B cell (primary cell): ENCODE measurements around the gene TMEM266. TPM values are rescaled to one million over a fixed set of nuclear protein-coding genes. Genes with fewer than 3 reads are reported as not detected.

Source experiments
- ATAC-seq: fragments of 200-7000 bp; cut with Tn5 transposase; one replicate; pipeline ENCODE4 v1.10.0; 2021; ENCODE audit warnings: low read depth, mild to moderate bottlenecking, moderate number of reproducible peaks, moderate library complexity
- CTCF ChIA-PET: fragments of 350-600 bp; sonication (Branson Sonifier 250); formaldehyde crosslinking; loops from one replicate; lab custom pipeline; 2021; ENCODE audit warnings: antibody characterized with exemption, inconsistent platforms; lab: Charles Lee
- POLR2A ChIA-PET: fragments of 350-600 bp; sonication (Branson Sonifier 250); formaldehyde crosslinking; loops from one replicate; lab custom pipeline; 2021; ENCODE audit warnings: antibody characterized with exemption; lab: Charles Lee
- DNase-seq: peaks from one replicate; pipeline ENCODE4 v3.0.0; 2013
- H2AFZ ChIP-seq: 2 replicates; pipeline ENCODE4 v1.6.1; 2012; ENCODE audit warnings: mild to moderate bottlenecking, low read depth, low read length; ENCODE audit not compliant: insufficient read depth, poor library complexity, severe bottlenecking
- H3K27ac ChIP-seq, 2 donors: 1 replicate in 1 of 2; 2 replicates in 1 of 2; pipeline ENCODE4 v1.5.1; 2012 to 2013; ENCODE audit warnings: low read length in 2 of 2, mild to moderate bottlenecking in 2 of 2, moderate library complexity in 1 of 2
- H3K27me3 ChIP-seq, 4 experiments: fragments of 200-600 bp in 1 of 4; sonication (generic) in 1 of 4; replicated peaks in 1 of 4; 1 replicate in 2 of 4; 2 replicates in 2 of 4; pipeline versions ENCODE4 v1.6.1 to v1.7.0; 2013 to 2016; ENCODE audit warnings: low read length in 3 of 4, mild to moderate bottlenecking in 2 of 4, mixed read lengths in 1 of 4, moderate library complexity in 1 of 4; ENCODE audit not compliant: insufficient read depth in 4 of 4, control insufficient read depth in 3 of 4; ENCODE audit errors: control extremely low read depth in 1 of 4
- H3K36me3 ChIP-seq, 2 experiments: replicated peaks in 1 of 2; 1 replicate in 1 of 2; 2 replicates in 1 of 2; pipeline versions ENCODE4 v1.6.1 to v1.7.1; 2013; ENCODE audit warnings: low read length in 1 of 2; ENCODE audit not compliant: insufficient read depth in 2 of 2, control insufficient read depth in 1 of 2; ENCODE audit errors: control extremely low read depth in 1 of 2, extremely low read depth in 1 of 2
- H3K4me1 ChIP-seq, 2 donors: fragments of 200-600 bp in 1 of 2; sonication (generic) in 1 of 2; 1 replicate in 1 of 2; 2 replicates in 1 of 2; pipeline versions ENCODE4 v1.5.1 to v1.6.1; 2013 to 2017; ENCODE audit warnings: low read length in 2 of 2; ENCODE audit not compliant: control insufficient read depth in 2 of 2, insufficient read depth in 2 of 2
- H3K4me2 ChIP-seq: replicated peaks from 2 replicates; pipeline ENCODE3; 2012; ENCODE audit warnings: mild to moderate bottlenecking, low read depth, low read length; ENCODE audit not compliant: poor library complexity, severe bottlenecking
- H3K4me3 ChIP-seq, 5 experiments: fragments of 200-600 bp in 1 of 5; sonication (generic) in 1 of 5; 1 replicate in 3 of 5; 2 replicates in 2 of 5; pipeline versions ENCODE4 v1.5.1 to v1.7.0; 2011 to 2016; ENCODE audit warnings: low read length in 4 of 5, mild to moderate bottlenecking in 4 of 5, low read depth in 2 of 5, control low read depth in 1 of 5, moderate library complexity in 1 of 5; ENCODE audit not compliant: insufficient read depth in 1 of 5; ENCODE audit errors: control extremely low read depth in 1 of 5, extremely low read depth in 1 of 5
- H3K79me2 ChIP-seq: fragments of 200-600 bp; sonication (generic); one replicate; pipeline ENCODE4 v1.6.0; 2016; ENCODE audit warnings: low read length; ENCODE audit not compliant: control insufficient read depth, insufficient read depth
- H3K9ac ChIP-seq: fragments of 200-600 bp; sonication (generic); 2 replicates; pipeline ENCODE4 v1.6.1; 2017; ENCODE audit warnings: mild to moderate bottlenecking, low read length, moderate library complexity
- H3K9me3 ChIP-seq, 3 donors: one replicate each; pipeline versions ENCODE4 v1.6.1 to v1.7.1; 2013; ENCODE audit warnings: low read length in 2 of 3; ENCODE audit not compliant: control insufficient read depth in 2 of 3, insufficient read depth in 1 of 3; ENCODE audit errors: control extremely low read depth in 1 of 3
- H4K20me1 ChIP-seq: 2 replicates; pipeline ENCODE4 v1.6.0; 2012; ENCODE audit warnings: mild to moderate bottlenecking, low read length; ENCODE audit not compliant: insufficient read depth, control insufficient read depth, poor library complexity, severe bottlenecking
- H3K27ac Mint-ChIP-seq: one replicate; pipeline ENCODE4 v1.8.0; 2021; ENCODE audit warnings: mixed read lengths
- H3K27me3 Mint-ChIP-seq: one replicate; pipeline ENCODE4 v1.8.0; 2021; ENCODE audit warnings: mixed read lengths
- H3K4me1 Mint-ChIP-seq: one replicate; pipeline ENCODE4 v1.8.0; 2021; ENCODE audit warnings: mixed read lengths
- H3K4me3 Mint-ChIP-seq: one replicate; pipeline ENCODE4 v1.8.0; 2021; ENCODE audit warnings: mixed read lengths
- H3K9me3 Mint-ChIP-seq: one replicate; pipeline ENCODE4 v1.8.0; 2022; ENCODE audit warnings: mixed read lengths; ENCODE audit not compliant: insufficient read depth
- CTCF ChIP-seq: fragments of 200-600 bp; IDR thresholded peaks from one replicate; pipeline ENCODE4 v1.8.0; 2022; ENCODE audit warnings: antibody characterized with exemption, mild to moderate bottlenecking
- EZH2 ChIP-seq: IDR thresholded peaks from 2 replicates; pipeline ENCODE4 v1.6.1; 2012; ENCODE audit warnings: borderline replicate concordance, low read depth, mild to moderate bottlenecking, moderate library complexity, low read length; ENCODE audit not compliant: insufficient read depth, poor library complexity, severe bottlenecking
- WGBS: methylation state at CpG from one replicate; pipeline ENCODE4 v1.1.5; 2013; ENCODE audit warnings: missing lambda C conversion rate; ENCODE audit not compliant: insufficient coverage; 5-methylcytosine and 5-hydroxymethylcytosine counted together
- intact Hi-C: fragments of 100-400 bp; cut with micrococcal nuclease; formaldehyde crosslinking; loops from one replicate; pipeline ENCODE4 v1.10.0; 2022
- polyA plus RNA-seq: library from polyadenylated mRNA; depleted of rRNA; stranded (reverse); fragments of >200 nt; gene quantifications from 2 replicates; pipeline ENCODE4 v1.2.3, GENCODE V29; 2012
- total RNA-seq, 2 donors: library from RNA; stranded (reverse); fragments of 120-200 nt in 1 of 2; gene quantifications; 1 replicate in 1 of 2; 2 replicates in 1 of 2; pipeline versions ENCODE4 v1.2.3 to v1.2.4, GENCODE V29; 2013 to 2022

Gene TMEM266
- total and polyA plus RNA-seq, 2 donors (not counting 1 experiment from before 2014, with no cell fraction given): not detected

- no peaks in the 10 kb centered on the region for H3K4me1 Mint-ChIP-seq
- no peak overlapping the region for H2AFZ ChIP-seq
- H3K27ac Mint-ChIP-seq: no peak overlapping the region
- peaks cover 3% of the 10 kb centered on the region for H3K27me3 Mint-ChIP-seq
- no peaks in the 10 kb centered on the region for H3K9me3 Mint-ChIP-seq
- peaks cover 0 to 4% of the 10 kb centered on the region in 2 donors for H3K4me1 ChIP-seq
- peaks cover 0 to 7% (median 2%) of the 10 kb centered on the region in 4 experiments for H3K27me3 ChIP-seq
- no peaks in the 10 kb centered on the region for H3K79me2 ChIP-seq
- H3K36me3 ChIP-seq: no peaks in the 10 kb centered on the region
- no peak overlapping the region for H3K4me2 ChIP-seq
- H3K9me3 ChIP-seq: no peaks in the 10 kb centered on the region
- H4K20me1 ChIP-seq: no peaks in the 10 kb centered on the region
- no peak overlapping the region for H3K9ac ChIP-seq
- H3K4me3 Mint-ChIP-seq: no peak overlapping the region
- no peak for TF ChIP-seq EZH2
- no peak for TF ChIP-seq CTCF
- CTCF ChIA-PET: interaction anchor here (0.7 to 1.2 kb wide), 4 partner anchors 15 to 406 kb away, joined by 3 read pairs; no protein-coding TSS in a partner anchor
- DNase-seq: no peak
- intact Hi-C loops: no loop called here
- POLR2A ChIA-PET: no interaction called here
- no peak for ATAC-seq
- H3K4me3 ChIP-seq: no peak overlapping the region
- H3K27ac ChIP-seq: no peak overlapping the region
- no CpG with 5 or more reads among the region's 2 CpGs for WGBS
These were observed 75.7 kb downstream of the TMEM266 start for GRCh38 chr15:76135516-76135915.

- H4K20me1 ChIP-seq: no peaks in the 10 kb centered on the region
- no peak overlapping the region for H3K4me2 ChIP-seq
- H3K27ac ChIP-seq: no peak overlapping the region
- H3K27me3 ChIP-seq: peaks cover 0 to 7% (median 2%) of the 10 kb centered on the region in 4 experiments
- H3K36me3 ChIP-seq: no peaks in the 10 kb centered on the region
- ChIA-PET POLR2A (no interaction called here), CTCF (interaction anchor here (0.7 to 5.6 kb wide), 14 partner anchors 8 to 425 kb away, joined by 3 to 97 read pairs (median 7); partner anchors contain the start of gene TMEM266)
- Mint-ChIP-seq H3K4me1 (no peaks in the 10 kb centered on the region), H3K27ac (no peak overlapping the region), H3K4me3 (no peak overlapping the region), H3K9me3 (no peaks in the 10 kb centered on the region), H3K27me3 (peaks cover 11% of the 10 kb centered on the region)
- ATAC-seq (no peak), DNase-seq (no peak)
- peaks cover 0 to 4% of the 10 kb centered on the region in 2 donors for H3K4me1 ChIP-seq
- H3K9ac ChIP-seq: no peak overlapping the region
- no peak overlapping the region for H2AFZ ChIP-seq
- intact Hi-C loops: no loop called here
- TF ChIP-seq CTCF (no peak), EZH2 (no peak)
- WGBS: 80% methylated on average over 1 of the region's 5 CpGs
- no peaks in the 10 kb centered on the region for H3K79me2 ChIP-seq
- H3K9me3 ChIP-seq: no peaks in the 10 kb centered on the region
- H3K4me3 ChIP-seq: no peak overlapping the region
These were observed 78.7 kb downstream of the TMEM266 start for GRCh38 chr15:76138436-76138835.
